MV-4-11 (cell line): Measurements from ENCODE around the gene PRMT7.
"Not testable (repeated sequence)": the region's sequence is repeated elsewhere in the genome, so short reads cannot be mapped to it uniquely, and the experiment has no call there.

Experiments used
- DNase-seq: peaks from one replicate; lab custom pipeline; 2025; lab: John Stamatoyannopoulos, UW

The PRMT7 gene

DNA sequence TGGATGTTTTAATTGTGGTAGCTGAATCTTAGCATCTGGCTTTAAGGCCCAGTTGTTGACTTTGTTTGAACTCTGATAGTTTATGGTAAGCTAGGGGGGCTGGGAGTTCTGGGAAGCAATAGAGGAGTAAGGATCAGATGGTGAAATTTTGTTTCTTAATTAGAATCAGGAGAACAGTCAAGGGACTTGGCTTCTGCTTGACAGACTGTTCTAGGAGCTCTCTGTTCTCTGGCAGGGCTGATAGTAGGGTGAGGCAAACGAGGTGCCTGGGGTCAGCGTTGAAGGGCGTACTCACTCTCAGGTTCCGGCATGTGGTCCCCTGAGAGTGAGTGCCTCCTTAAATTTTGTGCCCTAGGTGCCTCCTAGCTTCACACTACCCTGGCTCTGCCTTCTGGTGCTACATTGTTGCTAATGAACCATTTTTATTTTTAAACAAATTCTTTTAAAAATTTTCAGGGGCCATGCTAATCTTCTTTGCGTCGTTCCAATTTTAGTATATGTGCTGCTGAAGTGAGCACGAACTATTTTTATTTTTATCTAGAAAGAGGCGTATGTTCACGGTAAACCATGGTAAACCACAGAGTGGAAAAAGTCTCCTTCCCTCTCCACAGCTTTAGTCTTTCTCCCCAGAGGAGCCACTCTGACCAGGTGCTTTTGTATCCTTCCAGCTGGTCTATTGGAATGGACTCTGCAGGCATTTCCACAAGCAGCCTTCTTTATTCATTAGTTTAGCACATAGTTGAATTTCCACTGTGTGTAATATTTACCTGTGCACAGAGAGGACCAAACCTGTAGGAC lies 26.8 kb upstream of the PRMT7 start:
- peak; percentile 32 for DNase-seq

DNA sequence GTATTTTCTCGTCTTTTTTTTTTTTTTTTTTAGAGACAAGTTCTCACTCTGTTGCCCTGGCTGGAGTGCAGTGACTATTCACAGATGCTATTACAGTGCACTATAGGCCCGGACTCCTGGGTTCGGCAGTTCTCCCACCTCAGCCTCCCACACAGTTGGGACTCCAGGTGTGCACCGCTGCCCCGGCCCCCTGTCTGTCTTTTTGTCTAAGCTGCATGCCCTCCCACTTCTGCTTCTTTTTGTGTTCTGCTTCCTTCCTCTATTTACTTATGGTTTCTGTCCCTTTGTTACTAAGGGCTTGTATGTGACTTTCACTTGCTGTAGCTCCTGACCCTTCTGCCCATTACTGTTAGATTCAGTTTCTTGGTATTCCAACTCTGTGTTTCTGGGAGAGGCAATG lies 26.0 kb upstream of the PRMT7 start:
- peak; percentile 87 for DNase-seq

DNA sequence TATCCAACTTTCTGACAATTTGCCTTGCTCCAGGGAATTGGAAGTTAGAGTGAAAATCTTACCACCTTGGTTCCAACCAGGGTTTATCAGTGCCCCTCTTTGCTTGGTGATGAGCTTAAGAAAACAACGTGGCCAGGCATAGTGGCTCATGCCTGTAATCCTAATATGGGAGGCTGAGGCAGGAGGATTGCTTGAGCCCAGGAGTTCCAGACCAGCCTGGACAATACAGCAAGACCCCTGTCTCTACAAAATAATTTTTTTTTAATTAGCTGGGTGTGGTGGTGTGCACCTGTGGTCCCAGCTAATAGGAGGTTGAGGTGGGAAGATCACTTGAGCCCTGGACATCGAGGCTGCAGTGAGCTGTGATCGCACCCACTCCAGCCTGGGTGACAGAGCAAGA lies 25.1 kb upstream of the PRMT7 start:
- DNase-seq: no peak

DNA sequence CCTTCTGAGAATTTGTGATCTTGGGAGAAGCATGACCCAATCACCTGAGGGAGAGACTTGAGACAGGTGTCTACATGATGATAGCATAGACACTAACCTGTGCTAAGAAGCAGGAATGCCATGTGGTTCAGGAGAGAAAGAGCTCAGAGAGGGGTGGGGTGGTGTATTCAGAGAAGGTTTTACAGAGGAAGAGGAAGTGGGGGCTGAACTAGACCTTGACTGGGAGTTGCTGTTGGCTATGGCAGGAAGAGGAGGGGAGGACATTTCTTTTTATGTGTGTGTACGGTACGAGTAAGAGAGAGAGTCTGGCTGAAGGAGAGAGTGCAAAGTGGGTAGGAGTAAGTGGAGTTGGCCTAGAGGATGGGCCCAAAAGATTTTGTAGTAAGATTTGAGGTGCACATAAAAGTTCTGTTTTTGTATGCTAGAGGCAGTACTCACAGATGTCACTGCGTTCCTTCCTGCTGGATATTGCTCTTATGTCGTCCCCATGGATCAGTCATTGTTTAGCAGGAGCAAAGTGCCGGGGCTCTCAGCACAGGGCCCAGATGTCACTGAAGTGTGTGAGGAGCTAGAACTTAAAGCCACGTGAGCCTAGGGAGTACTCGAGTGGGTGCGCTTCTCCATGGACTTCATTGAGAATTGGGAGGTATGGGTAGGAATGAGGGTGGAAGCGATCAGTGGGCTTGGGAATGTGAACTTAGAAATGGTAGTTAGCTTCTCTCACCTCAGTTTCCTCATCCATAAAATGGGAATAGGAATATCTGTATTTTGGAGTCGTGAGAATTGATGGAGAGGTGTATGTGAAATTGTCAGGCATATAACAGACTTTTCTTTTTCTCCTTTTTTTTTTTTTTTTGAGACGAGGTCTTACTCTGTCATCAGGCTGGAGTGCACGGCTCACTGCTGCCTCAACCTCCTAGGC lies 24.4 kb upstream of the PRMT7 start:
- DNase-seq: peak; percentile 80

DNA sequence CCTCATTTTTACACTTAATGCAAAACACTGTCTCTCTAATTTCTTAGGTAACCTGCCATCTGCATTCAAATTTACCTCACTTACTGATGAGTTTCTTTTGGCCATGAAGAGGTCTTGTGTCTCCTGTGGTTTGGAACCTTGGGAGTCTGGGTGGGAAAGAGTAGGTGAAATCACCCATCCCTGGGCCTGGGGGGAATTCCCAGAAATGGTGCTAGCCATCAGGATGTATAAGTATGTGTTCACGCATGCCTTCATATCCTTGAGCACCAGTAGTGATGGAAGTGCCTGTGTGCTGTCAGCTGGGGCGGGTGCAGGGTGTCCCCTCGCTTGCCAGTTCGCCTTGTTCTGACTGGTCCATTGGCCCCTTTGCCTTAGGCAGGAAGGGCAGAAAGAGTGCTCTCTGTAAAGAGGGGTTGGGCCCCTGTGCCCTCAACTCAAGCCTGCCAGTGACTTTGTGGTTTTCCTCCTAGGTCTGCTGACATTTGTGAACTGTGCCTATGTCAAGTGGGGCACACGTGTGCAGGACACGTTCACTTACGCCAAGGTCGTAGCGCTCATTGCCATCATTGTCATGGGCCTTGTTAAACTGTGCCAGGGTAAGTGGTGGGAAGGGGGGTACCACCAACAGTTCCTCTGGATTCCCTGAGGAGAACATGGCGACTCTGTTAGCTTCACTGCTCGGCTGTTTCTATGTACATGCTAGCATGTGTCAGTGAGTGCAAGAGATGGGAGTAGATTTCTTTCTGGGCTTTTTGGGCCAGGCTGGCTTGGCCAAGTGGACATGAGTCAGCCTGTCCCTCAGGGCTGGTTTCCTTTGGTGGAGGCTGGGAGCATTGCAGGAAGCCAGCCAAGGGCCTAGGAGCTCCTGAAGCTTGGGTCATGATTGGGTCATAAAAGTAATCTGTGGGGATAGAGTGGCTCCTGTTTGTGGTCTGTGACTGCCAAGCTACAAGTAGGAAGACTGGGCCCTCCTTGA lies 23.3 kb upstream of the PRMT7 start:
- peak; percentile 38 for DNase-seq

DNA sequence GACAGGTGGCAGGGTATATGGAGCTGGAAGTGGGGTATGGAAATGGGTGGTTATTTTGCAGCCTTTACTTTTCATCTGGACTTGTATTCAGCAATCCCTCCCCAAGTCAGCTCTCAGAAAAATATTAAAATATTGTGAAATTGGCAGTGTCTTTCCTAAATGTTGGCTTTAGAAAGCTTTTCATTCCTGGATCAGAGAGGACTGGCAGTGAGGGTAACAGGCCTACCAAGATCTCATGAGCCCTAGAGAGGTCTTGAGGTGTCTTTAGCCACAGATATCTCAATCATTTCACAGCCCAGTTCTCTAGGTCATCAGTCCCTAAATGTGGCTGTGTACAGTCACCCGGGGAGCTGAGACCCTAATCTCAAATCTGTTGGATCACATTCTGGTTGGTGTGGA lies 22.6 kb upstream of the PRMT7 start:
- DNase-seq: no peak

DNA sequence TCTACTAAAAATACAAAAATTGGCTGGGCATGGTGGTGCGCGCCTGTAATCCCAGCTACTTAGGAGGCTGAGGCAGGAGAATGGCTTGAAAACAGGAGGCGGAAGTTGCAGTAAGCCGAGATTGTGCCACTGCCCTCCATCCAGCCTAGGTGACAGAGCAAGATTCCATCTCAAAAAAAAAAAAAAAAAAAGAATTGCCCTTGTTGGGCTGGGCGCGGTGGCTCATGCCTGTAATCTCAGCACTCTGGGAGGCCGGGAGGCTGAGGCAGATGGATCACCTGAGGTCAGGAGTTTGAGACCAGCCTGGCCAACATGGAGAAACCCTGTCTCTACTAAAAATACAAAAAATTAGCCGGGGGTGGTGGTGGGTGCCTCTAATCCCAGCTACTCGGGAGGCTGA lies 22.0 kb upstream of the PRMT7 start:
- not testable (repeated sequence) for DNase-seq

DNA sequence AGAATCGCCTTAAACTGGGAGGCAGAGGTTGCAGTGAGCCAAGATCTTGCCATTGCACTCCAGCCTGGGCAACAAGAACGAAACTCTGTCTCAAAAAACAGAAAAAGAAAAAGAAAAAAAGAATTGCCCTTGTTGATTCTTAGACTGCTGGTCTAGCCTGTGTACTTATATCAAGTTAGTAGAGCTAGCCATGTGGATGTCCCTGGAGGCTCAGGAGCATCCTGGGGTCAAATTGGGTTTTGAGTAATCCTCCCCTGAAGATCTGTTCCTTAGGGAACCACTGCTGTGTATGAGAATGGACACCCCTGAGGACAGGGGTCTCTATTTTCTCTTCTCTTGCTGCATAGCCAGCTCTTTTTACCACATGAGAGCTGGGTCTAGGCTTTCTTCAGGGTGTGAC lies 21.6 kb upstream of the PRMT7 start:
- no peak for DNase-seq

DNA sequence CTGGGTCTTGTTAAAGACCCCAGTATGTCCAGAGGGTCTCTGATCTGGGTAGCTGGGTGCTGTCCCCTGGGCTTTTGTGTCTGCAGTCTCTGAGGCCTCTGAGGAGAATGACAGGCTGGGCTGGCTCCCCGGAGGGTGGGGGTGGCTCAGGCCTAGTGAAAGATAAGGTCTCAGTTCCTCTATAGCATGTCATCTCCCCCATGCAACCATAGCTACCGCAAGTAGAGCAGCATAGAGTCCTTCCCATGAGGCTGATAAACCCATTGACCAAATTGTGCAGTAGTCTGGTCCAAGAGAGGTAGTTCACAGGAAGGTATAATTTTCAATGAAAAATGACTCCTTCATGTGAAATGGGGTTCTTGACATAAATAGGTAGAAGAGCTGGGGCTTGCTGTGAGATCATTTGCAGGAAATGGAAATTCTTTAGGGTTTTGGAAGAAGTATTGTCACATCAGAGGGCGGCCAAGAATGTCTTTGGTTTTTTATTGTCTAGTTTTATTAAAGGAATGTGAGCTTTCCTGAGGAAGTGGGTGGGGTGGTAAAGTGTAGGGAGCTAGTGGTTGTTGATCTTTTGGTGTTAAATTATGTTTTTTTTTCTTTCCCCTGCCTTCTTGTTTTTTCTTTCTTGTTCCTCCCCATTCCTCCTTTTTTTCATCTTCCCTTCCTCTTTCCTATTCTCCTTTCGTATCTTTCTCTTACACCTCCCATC lies 21.0 kb upstream of the PRMT7 start:
- peak; percentile 89 for DNase-seq

DNA sequence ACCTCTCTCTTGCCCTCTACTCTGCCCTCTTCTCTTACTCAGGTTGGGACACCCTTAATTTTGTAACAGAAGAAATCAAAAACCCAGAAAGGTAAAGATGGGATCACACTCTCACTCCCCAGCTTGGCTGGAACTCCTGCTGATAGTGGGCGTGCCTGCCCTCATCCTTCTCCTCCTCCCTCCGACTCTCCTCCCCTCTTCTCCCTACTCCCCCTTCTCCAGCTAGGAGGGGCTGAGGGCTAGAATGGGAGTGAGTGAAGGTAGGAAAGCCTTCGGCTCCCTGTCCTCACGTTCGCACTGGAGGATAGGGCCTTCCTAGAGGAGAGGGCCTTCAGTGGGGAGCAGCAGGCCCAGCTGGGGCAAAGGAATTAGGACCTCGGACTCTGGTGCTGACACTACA lies 20.4 kb upstream of the PRMT7 start:
- DNase-seq: no peak

DNA sequence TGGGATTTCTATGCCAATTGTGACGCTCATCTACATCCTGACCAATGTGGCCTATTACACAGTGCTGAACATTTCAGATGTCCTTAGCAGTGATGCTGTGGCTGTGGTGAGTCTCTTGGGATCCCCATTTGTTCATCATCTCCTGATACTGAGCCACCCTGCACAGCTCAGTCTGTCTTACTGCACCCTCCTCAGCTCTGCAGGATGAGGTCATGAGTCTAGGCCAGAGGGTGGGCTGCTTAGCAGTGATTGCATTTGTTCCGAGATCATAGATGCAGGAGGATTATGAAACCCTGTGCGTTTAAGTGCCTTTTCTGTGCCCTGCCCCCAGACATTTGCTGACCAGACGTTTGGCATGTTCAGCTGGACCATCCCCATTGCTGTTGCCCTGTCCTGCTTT lies 19.6 kb upstream of the PRMT7 start:
- no peak for DNase-seq

DNA sequence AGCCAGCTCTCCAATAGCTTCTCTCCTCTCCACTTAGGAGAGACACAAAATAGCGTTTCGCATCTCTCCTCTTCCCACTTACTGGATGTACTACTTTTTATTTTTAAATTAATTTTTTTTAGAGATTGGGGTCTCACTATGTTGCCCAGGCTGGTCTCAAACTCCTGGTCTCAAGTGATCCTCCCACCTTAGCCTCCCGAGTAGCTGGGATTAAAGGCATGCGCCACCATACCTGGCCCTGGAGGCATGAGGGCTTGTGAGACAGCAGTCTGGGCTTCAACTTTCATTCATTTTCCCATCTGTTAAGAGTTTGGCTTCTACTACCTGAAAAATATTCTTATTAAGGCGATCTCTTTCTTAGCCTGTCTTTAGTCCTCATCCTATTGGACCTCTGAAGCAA lies 18.4 kb upstream of the PRMT7 start:
- no peak for DNase-seq

DNA sequence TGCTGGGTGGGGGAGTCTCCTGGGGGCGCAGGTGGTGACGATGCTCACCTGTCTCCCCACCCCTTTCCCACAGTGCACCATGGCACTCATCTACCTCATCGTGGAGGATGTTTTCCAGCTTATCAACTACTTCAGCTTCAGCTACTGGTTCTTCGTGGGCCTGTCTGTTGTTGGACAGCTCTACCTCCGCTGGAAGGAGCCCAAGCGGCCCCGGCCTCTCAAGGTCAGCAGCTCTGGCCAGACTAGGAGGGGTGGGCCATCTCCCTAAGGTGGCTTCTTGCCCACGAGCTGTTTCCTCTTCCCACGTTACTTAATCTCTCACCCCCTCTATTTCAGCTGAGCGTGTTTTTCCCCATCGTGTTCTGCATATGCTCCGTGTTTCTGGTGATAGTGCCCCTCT lies 14.5 kb upstream of the PRMT7 start:
- no peak for DNase-seq

DNA sequence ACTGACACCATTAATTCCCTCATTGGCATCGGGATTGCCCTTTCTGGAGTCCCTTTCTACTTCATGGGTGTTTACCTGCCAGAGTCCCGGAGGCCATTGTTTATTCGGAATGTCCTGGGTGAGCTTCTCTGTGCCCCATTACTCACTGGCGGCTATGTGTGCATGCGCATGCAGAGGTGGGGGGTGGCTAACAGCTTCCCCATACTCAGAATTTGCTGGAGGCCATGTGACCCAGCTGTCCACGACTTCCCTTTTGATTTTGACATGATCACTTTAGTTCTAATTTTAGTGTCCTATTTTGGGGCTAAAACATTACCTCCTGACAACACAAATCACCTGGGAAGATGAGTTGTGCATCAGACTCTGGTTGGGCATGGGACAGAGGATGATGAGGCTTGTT lies 14.1 kb upstream of the PRMT7 start:
- peak; percentile 30 for DNase-seq

DNA sequence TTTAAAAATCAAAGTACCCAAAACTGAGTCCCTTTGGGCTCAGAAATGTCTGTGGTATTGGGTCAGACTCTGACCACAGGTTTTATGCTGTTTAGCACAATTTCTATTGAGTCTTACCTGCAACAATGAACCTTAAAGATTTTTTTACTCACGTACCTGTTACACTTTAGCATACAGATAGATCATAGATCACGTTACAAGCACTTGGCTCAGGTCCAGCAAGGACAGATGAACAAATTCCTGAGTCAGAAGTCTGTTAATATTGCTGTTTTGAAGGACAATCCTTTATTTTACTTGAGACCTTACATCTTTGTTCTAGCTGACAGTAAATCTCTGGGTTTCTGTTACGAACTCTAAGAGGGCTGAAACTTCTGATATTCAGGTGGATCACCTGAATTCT lies 12.9 kb upstream of the PRMT7 start:
- DNase-seq: no peak

DNA sequence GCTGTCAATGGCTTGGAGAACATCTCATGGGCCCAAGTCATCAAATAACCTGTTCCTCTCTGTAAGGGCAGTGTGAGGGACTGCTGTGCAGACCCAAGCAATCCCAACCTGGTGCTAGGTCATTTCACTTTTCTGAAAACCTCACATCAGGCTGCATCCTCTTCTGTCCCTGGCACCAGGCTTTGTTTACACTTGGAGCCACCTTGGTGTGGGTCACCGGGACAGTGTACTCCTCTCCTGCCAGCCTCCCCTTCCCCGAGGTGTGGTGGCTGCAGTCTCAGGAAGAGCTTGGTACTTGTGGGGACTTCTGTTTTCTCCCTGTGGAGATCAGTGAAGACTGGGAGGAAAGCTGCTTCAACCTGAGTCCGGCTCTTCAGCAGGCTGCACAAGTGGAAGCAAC lies 12.5 kb upstream of the PRMT7 start:
- DNase-seq: no peak

DNA sequence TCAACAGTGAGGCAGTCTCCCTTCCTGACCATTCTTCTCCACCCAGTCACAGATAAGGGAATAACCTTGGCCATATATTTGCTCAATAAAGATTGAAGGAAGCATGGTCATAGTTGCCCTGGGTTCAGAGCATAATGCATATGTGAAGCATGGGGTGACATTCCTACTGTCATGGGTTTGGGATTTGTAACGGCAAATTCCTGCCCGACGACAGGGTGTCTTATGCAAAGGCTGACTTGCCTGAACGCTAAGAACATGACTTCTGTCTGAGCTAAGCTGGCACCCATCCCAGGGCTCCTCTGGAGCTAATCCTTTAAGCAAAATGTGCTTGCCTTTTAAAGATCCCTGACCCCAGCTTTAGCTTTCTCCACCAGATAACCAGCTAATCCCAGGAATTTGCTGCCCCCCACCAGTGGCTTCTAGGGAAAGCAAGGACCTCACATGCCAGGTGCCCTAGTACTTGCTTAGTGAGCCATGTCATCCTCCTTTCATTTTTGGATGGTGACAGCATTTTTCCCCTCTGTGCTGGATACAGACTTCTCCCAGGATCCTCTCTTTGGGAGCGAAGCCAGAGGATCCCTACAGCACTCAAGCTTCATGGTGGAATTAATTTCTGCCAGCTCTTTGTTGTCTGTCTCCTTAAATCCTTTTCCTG lies 11.8 kb upstream of the PRMT7 start:
- DNase-seq: no peak

DNA sequence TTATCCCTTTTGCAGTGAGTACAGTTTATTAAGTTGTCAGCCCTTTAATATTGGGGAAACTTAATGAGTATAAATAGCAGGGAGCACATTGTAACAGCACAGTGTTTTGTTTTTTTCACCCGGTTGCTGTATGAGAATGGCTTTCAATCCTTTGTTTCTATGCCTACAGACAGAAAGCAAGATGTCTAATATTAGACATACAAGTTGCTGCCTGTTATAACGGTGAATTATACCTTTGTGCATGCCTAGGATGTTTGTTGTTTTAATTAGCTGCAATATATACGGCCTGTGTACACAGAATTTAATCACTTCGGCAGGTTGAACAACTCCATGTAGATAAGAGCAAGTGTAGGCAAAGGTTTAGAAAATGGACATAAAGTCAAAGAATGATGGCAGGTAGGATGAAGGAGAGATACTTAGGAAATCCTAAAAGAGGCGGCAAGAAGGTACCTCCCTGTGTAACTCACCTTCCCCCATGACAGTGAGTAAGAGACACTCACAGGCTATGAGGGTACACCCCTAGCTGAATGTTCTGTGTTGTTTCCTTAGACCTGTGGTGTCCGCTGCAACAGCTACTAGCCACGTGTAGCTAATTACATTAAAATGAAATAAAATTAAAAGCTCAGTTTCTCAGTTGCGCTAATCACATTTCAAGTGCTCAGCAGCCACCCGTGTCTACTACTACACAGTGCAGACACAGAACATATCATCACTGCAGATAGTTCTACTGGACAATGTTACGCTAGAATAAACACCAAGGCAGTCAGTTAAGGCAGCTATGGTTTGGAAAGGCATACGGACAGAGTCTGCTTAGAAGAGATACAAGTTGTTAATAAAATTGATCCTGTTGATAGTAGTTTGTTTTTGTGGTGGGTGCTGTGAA lies 11.0 kb upstream of the PRMT7 start:
- DNase-seq: no peak

DNA sequence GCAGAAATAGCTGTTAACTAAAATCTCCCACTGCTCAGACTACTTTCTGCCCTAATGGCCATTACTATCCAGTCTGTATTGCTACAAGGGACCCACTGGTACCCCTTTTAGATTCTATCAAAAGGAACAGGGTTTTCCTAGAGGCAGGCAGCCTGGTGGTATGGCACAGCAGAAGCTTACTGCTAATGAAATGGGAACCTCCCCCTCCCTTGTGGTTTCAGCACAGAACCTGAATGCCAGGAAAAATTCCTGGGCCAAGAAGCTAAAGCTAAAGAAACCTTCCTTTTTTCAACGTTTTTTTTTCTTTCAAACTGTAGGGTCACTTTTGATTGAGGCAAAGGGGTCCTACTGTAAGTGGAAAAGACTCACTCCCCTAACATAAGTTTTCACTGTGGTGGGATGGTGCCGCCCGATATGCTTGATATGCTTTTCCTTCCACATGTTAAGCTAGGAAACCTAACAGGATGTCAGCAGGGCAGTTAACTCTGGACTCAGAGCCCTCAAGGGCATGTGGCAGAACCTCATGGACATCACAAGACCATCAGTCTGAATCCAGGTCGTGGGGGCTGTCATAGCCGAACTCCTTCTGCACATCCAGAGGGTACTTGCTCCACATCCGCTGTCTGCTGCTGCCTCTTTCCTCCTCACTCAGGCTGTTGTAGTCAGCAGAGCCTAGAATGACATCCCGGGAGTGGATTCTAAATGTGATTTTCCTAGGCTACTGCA lies 9.9 kb upstream of the PRMT7 start:
- DNase-seq: no peak
